Activated T-helper 1 cell treated with anti-CD3 and anti-CD28 coated beads, Interleukin-2, amount 50 U/mL, for 16 hours (primary cell): ENCODE data around the gene TNS1.

Experiments used
- DNase-seq, 2 donors: peaks; one replicate each; pipeline ENCODE4 v3.0.0-alpha.2; 2020; ENCODE audit warnings: low read depth in 1 of 2, low spot score in 1 of 2

The TNS1 gene

DNA sequence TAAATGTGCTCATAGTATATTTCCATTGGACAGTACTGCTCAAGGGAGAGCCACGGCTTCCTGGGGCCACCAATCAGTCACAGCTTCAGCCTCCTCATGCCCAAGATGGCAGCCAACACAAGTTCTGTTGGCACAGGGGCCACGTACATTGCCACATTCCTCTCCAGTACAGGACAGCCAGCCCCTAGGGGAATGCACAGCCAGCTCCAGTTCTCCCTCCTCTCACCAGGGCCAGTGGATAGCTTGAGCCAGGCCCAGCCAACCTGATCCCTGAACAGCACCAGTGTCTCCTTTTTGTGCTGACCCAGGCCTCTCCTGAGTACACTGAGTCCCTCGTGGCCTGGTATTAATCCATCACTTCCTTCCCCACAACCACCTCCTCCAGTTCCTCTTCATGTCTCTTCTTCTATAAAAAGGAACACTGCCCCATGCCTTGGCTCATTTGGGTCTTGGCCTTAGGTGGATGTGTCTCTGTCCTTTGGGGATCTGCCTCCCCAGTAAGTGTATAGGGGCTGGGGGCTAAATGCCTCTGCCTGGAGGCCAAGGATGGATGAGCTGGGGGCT lies 168.7 kb downstream of the TNS1 start:
- DNase-seq: no peak

DNA sequence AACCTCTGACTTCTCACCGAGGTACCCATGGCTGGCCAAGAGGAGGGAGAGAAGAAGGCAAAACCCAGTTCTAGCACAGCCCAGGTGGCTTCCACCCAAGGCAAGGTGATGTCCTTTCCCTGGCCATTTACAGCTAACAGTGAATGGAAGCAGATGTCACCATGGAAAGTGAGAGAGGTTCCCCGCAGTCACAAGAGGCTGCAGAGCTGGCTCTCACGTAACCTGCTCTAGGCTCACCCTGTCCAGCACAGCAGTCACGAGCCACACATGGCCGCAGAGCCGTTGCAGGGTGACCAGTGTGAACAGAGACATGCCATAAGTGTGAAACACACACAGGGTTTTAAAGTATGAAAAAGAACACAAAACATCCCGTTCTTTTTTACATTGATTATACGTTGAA lies 169.4 kb downstream of the TNS1 start:
- no peak for DNase-seq

DNA sequence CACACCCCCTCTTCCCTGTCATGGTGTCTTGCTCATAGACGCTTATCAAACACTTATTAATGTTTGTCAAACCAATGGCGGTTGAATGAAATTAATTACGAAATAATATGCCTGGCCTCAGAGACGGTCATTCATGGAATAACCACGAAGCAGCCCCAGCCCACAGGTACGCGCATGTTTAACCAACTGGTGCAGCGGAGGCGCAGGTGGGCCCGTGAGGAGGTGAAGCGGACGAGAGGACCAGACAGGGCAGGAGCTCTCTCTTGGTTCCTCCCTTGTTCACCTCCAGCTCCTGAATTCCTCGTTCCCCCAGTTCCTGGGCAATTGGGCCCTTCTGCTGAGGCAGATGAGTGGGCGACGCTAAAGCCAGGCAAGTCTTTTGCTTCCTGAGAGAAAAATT lies 169.8 kb downstream of the TNS1 start:
- DNase-seq: no peak

DNA sequence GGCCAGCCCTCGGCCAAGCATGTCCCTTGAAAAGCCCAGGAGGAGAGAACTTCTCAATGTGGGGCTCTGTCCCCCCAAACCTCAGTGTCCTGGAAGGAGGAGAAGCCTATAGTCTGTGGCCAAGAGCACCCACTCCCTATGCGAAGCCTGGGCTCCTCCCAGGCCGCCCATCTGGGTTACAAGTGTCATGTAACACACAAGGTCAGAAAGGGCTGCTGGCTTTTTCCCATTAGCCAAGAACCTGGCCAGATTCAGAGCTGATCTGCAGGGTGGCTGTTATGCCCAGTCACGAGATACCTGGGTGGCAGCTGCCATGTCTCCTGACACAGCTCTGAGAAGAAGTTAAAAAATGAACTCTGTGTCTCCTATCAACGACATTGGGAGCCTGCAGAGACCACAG lies 170.7 kb downstream of the TNS1 start:
- DNase-seq: no peak

DNA sequence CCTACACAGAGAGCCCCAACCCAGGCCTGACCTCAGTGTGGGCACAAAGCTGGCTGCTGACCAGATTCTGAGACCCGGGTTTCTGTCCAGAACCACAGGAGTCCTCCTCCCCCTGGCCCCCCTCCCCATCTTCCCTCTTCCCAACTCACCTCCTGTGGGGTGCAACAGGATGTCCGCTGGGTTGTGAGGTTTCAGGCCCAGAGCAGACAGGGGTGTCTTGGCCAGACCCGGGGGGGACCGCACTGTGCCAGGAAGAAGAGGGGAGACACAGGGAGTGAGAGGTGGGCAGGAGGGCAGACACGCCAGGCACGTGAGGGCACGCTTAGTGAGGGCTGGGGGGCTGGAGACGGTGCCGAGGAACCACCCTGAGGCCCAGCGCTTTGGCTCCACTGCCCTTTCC lies 171.5 kb downstream of the TNS1 start:
- DNase-seq: no peak

DNA sequence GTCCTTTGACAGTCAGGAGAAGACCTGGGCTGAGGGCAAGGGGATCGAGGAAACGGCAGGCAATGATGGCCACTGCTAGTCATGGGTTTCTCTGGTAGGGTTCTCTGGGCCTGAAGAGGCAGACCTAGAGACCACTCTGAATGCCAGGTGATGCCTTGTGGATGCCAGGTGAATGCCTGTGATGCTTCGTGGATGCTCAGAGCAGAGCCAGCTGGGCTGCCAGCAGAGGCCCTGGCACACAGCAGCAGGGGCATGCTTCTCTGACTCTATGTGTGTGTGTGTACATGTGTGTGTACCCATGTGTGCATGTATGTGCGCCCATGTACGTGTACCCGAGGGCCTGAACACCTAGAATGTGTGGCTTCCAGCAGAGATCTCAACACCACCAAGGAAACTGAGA lies 172.0 kb downstream of the TNS1 start:
- no peak for DNase-seq

DNA sequence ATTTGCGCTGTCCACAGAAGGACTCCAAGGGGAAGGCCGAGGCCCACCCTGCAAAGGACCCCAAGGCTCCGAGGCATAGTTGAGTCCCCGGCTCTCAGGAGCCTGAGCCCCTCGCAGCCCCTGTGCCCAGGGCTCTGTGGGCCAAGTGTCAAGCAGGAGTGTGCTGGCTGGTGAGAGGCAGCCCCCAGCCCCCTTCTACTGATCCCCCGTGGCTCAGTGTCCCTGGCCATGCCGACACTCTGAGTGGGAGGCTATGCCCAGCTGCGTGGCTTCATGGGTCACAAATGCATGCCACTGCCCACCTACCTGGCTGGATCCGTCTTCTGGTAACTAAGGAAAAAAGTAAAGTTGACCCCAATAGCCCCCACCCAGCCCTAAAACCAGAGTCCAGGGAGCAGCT lies 172.7 kb downstream of the TNS1 start:
- DNase-seq: no peak

DNA sequence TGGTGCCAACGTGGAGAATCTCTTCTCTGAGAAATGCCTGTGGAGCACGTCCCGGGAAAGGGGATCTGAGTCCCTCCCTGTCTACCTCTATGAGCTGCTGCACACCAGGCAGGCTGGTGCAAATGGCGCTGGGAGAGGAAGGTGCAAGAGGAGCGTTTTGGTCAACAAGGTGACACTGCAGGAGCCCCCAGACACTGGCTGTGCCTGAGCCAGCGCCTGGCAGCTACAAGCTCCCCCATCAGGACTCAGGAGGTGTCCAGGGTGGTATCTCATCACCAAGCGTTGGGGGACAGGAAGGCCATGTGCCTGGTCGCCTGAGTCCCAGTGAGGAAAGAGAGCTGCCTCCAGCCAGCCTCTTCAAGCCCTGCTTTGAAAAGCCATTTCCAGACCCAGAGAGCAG lies 173.4 kb downstream of the TNS1 start:
- DNase-seq: no peak

DNA sequence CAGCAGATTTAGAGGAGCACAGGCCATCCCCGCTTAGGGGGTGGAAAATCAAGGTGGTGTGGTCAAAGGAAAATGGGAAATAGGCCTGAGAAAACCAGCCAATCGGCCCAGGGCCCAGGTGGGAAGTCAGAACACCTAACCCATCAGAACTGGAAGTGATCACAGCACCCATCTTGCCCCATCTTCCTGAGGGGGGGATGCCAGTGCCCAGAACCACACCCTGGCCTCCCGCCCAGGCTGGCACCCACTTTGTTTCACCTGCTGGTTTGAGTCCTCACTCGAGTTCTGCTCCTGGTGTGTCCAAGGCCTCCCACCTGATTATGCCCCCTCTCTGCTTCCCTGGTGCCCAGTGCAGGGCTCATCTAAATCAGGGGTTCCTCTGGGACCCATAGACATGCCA lies 174.5 kb downstream of the TNS1 start:
- no peak for DNase-seq

DNA sequence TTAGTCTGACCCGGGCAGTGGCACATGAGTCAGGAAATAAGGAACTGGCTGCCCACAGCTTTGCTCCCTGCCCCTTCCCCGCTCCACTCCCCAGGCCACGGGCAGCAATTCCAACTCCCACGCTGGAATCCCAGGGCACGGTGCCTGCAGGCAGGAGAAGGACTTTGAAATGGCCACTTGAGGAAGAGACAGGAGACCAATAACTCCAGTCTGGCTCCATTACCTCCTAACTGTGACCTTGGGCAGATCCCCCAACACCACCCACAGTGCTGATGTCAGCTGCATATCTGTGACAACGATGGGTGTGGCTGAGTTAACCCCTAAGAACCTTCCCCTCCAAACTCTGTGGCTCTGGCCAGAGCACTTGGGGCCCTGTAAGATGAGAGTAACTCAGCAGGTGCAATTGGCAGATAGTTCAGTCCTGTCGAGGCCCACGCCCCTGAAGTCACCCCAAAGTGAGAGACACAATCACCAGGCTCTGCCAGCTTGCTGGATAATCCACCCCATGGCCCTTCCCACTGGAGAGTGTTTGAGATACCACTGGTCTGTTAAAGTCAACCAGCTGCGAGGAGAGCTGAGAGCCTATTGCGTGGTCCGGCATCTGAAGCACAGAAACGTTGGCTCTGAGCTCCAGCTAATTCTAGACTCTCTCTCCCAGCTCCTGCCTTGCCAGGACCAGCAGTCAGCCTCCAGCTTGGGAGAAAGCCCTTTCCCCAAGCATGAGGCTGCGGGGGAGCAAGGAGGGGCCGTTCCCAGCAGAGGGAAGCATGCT lies 175.2 kb downstream of the TNS1 start:
- no peak for DNase-seq

DNA sequence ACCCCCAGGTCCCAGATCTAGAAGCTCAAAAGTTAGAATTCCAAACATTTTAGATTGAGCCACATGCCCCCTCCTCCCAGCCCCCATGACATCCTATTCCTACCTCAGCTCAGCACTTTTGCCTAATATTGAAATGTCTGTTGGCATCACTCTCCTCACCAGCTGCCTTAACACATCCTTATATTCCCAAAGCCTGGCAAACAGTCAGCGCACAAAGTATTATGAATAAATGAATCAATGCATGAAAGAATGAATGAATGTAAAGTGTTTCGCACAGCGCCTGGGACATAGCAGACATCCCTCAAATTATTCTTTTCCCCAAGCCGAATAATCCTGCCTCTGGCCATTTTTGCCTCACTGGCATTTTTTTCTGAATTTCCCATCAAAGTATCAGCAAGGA lies 175.8 kb downstream of the TNS1 start:
- DNase-seq: no peak

DNA sequence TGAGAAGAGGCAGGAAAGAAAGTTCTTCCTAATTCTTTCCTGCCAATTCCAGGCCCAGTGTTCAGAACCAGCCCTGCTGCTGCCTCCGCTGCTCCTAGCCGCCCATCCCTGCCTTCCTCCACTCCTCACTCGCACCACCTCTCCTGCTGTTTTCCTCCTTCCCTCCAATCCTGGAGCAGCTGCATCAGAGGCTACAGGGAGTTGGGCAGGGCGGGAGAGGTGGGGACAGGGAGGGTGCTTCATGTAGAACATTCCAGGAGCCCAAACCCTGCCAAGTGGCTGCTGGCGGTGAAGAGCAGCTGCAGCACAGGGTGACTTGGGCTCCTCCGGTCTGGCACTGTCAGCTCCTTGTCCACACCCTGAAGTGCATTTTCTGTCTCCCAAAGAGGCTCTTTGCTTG lies 176.3 kb downstream of the TNS1 start:
- DNase-seq: no peak

DNA sequence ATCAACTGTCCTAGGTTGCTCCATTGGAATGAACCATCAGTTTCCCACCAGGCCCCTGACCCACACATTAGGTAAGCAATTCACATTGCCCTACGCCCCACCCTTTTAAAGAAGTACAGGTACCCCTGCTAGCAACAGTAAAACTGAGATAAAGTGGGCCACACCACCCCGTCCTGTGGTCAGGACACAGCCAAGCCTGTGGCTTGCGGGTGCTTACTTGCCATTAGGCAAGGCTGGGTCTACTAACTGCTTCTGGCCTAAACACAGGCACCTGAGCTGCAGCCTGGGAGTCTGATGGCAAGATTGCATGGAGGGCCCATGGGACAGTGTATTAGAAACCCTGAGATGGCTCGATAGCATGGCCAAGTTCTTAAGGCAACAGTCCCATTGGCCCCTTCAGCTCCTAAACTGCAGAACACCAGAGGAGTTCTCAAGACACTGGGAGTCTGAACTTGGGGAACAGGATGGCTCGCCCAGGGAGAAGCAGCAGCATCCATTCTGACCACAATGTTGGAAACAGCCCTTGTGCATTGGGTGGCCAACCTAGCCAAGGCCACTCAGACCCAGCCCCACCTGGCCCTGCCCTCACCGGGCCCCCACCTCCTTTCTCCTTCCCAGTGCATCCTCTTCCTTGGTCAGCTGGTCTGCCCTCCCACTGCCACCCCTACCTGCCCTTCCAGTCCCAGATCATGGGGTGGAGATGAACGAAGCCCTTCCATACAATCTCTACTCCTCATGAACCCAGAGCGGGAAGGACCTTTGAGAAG lies 177.1 kb downstream of the TNS1 start:
- DNase-seq: no peak

DNA sequence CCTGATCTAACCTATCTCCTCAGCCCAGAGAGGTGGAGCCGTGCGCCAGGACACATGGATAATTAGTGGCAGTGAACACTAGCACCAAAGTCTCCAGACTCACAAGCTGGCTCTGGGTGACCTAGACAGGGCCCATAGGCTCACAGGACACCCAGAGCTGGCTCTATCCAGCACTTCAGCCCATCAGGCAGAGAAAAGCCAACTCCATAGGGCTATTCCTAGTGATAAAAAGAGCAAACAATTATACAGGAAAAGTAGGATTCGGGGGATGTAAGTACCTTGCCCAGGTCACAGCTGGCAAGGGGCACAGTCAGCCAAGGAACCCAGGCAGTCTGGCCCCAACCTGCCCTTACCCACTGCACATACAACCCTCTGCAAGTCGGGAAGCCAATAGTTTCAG lies 178.6 kb downstream of the TNS1 start:
- no peak for DNase-seq

DNA sequence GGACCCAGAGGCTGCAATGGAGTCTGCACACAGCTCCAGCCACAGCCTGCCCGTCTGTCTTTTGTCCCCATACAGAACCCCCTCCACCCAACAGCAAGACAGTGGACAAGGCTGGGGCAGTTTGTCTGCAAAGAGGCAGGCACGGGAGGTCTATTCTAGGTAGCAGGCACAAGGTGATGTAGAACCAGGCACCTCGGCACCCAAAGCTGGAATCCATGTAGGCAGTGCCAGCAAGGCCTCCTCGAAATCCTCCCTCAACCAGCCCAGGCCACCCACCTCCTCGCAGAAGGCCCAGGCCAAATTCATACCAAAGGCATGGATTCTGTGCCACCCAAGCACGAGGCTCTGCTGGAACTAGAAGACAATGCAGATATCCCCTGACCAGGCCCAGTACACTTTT lies 179.2 kb downstream of the TNS1 start:
- no peak for DNase-seq

DNA sequence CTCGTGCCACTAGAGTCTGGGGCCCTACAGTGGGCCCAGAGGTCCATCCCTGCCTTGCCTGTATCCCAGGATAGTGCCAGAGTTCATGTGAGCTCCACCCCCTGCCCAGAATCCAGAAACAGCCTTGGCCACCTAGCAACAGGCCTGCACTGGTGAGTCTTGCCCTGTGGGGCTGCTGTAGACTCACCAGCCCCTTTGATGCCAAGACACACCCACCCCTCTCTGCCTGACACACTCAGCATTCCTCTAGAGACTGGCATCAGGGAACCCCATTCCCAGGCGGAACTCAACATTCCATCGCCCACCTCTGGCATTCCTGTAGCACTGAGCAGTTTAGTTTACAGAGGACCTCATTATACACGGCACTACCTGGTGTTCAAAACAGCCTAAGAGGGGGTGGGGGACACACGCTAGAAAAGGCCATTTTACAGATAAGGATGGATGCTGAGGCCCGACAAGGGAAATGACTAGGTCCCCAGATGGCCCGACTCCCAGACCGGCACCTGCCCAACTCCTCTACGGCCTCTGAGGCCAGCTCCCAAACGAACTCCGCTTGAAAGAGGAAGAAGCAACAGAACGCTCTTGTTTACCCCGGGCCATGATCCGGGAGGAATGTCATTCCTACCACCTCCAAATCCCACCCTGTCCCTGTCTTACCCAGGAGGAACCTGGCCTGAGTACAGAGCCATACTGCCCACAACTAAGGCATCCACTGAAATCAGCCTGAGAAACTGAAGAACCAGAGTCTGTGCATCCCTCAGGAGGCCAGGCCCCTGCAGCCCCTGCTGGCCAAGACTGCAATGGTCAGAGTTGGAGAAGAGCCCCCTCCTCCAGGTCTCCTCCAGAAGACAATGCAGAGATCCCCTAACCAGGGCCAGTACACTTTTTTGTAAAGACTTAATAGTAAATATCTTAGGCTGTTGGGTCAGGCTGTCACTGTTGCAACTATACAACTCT lies 180.2 kb downstream of the TNS1 start:
- no peak for DNase-seq

DNA sequence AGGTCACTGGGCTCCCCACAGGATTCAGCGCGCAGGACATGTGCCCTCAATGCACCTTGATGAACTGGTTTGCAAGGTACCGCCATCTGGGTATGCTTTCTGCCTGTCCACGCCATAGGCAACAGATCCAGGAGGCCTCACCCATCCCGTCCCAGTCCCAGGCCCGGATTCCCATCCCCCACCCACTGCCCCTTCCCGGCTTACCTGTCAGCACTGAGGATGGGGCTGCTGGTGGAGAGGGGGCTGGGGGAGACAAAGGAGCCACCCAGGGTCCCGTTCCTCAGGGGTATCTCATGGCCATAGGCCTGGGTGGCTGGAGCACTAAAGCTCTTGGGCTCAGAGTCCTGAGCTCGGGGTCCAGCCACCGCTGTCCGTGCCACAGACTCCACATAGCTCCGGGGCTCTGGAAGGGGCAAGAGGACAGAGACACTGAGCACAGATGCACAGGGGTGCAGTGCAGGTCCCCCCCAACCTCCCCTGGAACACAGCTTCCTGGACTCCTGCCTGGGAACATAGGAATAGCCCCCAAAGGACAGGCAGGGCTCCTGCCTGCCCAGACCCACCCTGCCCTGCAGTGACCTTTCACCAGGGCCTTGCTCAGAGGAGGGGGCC lies 181.2 kb downstream of the TNS1 start:
- no peak for DNase-seq

DNA sequence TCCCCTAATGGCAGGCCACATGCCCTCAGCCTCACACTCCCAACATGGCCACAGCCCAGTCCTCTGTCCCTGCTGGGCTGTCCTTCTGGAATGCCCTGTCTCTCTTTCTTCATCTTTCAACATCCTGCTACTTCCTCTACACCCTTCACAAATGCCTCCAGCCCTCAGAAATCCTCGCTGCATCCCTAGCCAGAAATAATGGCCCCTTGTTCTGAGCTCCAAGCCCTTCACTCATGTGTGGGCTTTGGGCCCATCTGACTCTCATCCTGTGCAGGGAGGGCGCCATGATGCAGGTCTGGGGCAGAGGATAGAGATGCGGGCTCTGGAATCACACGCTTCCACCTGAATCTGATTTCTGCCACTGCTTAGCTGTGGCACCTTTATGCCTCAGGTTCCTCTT lies 181.9 kb downstream of the TNS1 start:
- DNase-seq: no peak

DNA sequence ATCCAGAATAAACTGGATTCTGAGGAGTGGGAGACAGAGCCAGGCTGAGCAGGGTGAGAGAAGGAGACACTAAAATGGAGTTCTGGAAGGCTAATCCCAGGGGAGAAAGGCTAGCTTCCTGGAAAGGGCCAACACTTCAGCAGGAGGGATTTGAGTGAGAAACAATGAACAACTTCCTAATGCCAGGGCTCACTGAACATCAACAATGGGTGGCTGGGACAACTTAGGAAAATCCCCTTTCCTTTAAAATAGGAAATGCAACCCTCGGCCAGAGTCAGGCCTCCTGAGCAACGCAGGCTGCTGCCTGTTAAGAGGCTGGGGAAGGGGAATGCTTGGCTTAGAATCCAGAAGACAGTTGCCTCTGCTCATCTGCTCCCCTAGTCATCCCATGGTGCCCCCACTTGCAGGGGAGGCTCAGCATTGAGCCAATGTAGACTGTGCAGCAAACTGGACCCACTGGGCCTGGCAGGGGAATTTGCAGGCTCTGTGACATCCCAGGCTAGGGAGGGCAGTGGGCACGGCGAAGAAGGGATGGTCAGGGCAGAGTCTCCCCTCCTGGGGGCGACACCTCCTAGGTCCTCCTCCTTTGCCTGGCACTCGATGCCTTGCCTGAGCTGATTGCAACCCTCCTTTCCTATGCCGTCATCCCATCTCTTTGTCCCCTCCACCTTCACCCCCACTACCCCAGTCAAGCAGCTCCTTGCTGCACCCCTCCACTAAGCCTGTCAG lies 182.5 kb downstream of the TNS1 start:
- no peak for DNase-seq

DNA sequence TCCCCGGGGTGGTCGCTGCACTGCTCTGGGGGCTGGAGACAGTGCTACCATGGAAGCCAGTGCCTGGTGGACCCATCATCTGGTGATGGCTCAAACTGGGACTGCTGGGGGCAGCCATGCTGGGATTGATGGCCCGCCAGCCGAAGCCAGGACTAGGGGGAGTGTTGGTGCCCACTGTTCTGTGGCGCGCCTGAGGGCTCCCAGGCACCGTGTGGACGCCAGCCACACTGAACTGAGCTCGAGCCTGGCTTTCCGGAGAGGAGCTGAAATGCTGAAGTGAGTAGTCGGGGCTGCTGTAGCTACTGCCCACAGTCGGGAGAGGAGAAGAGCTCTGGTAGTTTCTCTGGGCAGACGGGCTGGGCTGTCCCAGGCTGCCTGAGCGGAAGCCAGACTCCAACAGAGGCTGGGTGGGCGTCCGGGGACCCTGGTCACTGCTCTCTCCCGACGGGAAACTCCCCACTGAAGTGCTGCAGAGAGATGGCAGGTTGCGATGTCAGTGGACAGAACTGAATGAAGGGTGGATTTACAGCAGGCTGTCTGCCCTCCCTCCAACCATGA lies 184.4 kb downstream of the TNS1 start:
- DNase-seq: no peak
